ENCODE data around the gene NRXN2.

- TF ChIP-seq CTCF (tag by site-specific recombination; IDR thresholded peaks at IDR 0.05) (no peak), ZNF24 (tag by site-specific recombination; IDR thresholded peaks at IDR 0.05) (no peak), ZNF473 (tag by site-specific recombination; IDR thresholded peaks at IDR 0.05) (no peak), ZNF530 (tag by site-specific recombination; IDR thresholded peaks at IDR 0.05; ENCODE audit: low read depth) (no peak), KLF9 (tag by site-specific recombination; IDR thresholded peaks at IDR 0.05; ENCODE audit: low read depth) (no peak), YY1 (tag by site-specific recombination; IDR thresholded peaks at IDR 0.05) (no peak)
Measured at GRCh38 chr11:64637334-64638017, 85.5 kb downstream of the NRXN2 start.
